Astrocyte (in vitro differentiated cells and primary cell): ENCODE results near the gene ANKRD33B.

Experiments used
- CTCF ChIP-seq: IDR thresholded peaks from 2 replicates; pipeline ENCODE4 v1.5.1; 2011; ENCODE audit warnings: low read depth, mild to moderate bottlenecking, inconsistent platforms, low read length, moderate library complexity; ENCODE audit not compliant: insufficient read depth
- EZH2 ChIP-seq: IDR thresholded peaks from 2 replicates; pipeline ENCODE4 v1.6.1; 2012; ENCODE audit warnings: mild to moderate bottlenecking, low read length, inconsistent platforms; ENCODE audit not compliant: insufficient read depth

GRCh38 chr5:10576121-10576789, 12.4 kb downstream of the ANKRD33B start:
- no peak for TF ChIP-seq CTCF
- no peak for TF ChIP-seq EZH2
